HG03064 (cell line): ENCODE measurements around the gene SUCLG2.
A peak's percentile ranks its signal among the peaks of the same experiment; 100 is the strongest.

ENCODE experiments used
- ATAC-seq: cut with Tn5 transposase; IDR thresholded peaks from one replicate; pipeline ENCODE4 v1.9.1; 2021; ENCODE audit warnings: low read depth; ENCODE audit not compliant: unreplicated experiment

The SUCLG2 gene

GRCh38 chr3:67401921-67402320, 252.5 kb downstream of the SUCLG2 start:
- no peak for ATAC-seq

GRCh38 chr3:67400476-67400875, 253.9 kb downstream of the SUCLG2 start:
- ATAC-seq, result no peak

- peak; percentile 85 for ATAC-seq
Observed at GRCh38 chr3:67389176-67389575, 265.2 kb downstream of the SUCLG2 start.

- ATAC-seq, result no peak
Observed at GRCh38 chr3:67388738-67389137, 265.7 kb downstream of the SUCLG2 start.

- no peak for ATAC-seq
Observed at GRCh38 chr3:67386451-67386850, 268.0 kb downstream of the SUCLG2 start.

- no peak for ATAC-seq
Observed at GRCh38 chr3:67384760-67385397, 269.5 kb downstream of the SUCLG2 start.

- ATAC-seq, result no peak
Observed at GRCh38 chr3:67384016-67384415, 270.4 kb downstream of the SUCLG2 start.

GRCh38 chr3:67383379-67383778, 271.0 kb downstream of the SUCLG2 start:
- no peak for ATAC-seq

GRCh38 chr3:67382536-67382935, 271.9 kb downstream of the SUCLG2 start:
- ATAC-seq, result no peak

GRCh38 chr3:67381667-67382272, 272.6 kb downstream of the SUCLG2 start:
- ATAC-seq, result no peak

GRCh38 chr3:67380118-67380517, 274.3 kb downstream of the SUCLG2 start:
- no peak for ATAC-seq

- no peak for ATAC-seq
Observed at GRCh38 chr3:67377299-67377698, 277.1 kb downstream of the SUCLG2 start.

GRCh38 chr3:67376416-67376815, 278.0 kb downstream of the SUCLG2 start:
- no peak for ATAC-seq

GRCh38 chr3:67375976-67376375, 278.4 kb downstream of the SUCLG2 start:
- no peak for ATAC-seq

GRCh38 chr3:67362686-67363085, 291.7 kb downstream of the SUCLG2 start:
- ATAC-seq, result no peak

GRCh38 chr3:67361770-67362169, 292.6 kb downstream of the SUCLG2 start:
- no peak for ATAC-seq

- no peak for ATAC-seq
Observed at GRCh38 chr3:67361323-67361722, 293.1 kb downstream of the SUCLG2 start.

- no peak for ATAC-seq
Observed at GRCh38 chr3:67357610-67358458, 296.6 kb downstream of the SUCLG2 start.

GRCh38 chr3:67349551-67350174, 304.7 kb downstream of the SUCLG2 start:
- ATAC-seq, result peak; percentile 93

- no peak for ATAC-seq
Observed at GRCh38 chr3:67346081-67346480, 308.3 kb downstream of the SUCLG2 start.

- ATAC-seq, result no peak
Observed at GRCh38 chr3:67335813-67336212, 318.6 kb downstream of the SUCLG2 start.
